Measurements from ENCODE around the gene MLLT10. TPM values are rescaled to one million over a fixed set of nuclear protein-coding genes. Genes with fewer than 3 reads are reported as not detected.

The MLLT10 gene
- total and polyA plus RNA-seq, 4 donors = 20.6 to 97.8 (median 35.7) TPM

DNA sequence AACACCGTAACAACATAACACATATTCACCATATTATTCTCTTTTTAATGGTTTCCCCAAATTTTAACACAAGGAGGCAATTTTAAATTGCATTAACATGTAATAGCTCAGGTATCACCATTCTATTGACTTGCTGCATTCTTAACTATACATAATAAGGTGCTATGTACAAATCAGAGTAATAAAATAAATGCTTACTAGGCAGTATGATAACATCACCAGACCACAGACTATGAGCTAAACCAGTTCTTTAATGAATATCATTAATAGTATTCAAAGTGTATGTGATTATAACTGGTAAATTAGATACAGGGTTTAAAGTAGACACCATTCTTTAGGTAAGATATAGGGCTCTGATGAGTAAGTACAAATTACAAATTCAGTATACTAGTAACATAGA lies 242.9 kb downstream of the MLLT10 start:
- ATAC-seq (ENCODE audit: insufficient read depth, low FRiP score) = no peak
- TF ChIP-seq, protein P1, sequence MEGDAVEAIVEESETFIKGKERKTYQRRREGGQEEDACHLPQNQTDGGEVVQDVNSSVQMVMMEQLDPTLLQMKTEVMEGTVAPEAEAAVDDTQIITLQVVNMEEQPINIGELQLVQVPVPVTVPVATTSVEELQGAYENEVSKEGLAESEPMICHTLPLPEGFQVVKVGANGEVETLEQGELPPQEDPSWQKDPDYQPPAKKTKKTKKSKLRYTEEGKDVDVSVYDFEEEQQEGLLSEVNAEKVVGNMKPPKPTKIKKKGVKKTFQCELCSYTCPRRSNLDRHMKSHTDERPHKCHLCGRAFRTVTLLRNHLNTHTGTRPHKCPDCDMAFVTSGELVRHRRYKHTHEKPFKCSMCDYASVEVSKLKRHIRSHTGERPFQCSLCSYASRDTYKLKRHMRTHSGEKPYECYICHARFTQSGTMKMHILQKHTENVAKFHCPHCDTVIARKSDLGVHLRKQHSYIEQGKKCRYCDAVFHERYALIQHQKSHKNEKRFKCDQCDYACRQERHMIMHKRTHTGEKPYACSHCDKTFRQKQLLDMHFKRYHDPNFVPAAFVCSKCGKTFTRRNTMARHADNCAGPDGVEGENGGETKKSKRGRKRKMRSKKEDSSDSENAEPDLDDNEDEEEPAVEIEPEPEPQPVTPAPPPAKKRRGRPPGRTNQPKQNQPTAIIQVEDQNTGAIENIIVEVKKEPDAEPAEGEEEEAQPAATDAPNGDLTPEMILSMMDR (IDR thresholded peaks at IDR 0.05; ENCODE audit: control extremely low read depth, extremely low read depth) = no peak
- WGBS, 2 donors = 98 to 100% methylated on average over 1 of the region's 1 CpG

DNA sequence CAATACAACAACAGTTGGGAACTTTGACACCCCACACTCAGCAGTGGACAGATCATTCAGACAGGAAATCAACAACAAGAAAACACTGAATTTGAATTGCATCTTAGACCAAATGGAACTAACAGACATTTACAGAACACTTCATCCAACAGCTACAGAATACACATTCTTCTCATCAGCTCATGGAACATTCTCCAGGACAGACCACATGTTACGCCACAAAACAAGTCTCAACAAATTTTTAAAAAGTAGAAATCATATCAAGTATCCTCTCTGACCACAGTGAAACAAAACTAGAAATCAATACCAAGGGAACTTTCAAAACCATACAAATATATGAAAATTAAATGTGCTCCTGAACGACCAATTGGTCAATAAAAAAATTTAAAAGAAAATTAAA lies 257.2 kb downstream of the MLLT10 start:
- TF ChIP-seq, protein P1 (IDR thresholded peaks at IDR 0.05; ENCODE audit: control extremely low read depth, extremely low read depth) = no peak
- Histone ChIP-seq H3K36me3 (ENCODE audit: control insufficient read depth in 4 of 4, insufficient read depth in 4 of 4, low read length in 4 of 4) (no peaks in the 10 kb centered on the region), H3K27ac (ENCODE audit: low read depth in 1 of 2, low read length in 1 of 2) (no peak overlapping the region), H3K4me3 (no peak overlapping the region), H3K9ac (ENCODE audit: insufficient read depth in 1 of 2, low read length in 2 of 2) (no peak overlapping the region), H3K9me3 (ENCODE audit: control insufficient read depth in 4 of 4, insufficient read depth in 3 of 4, low read length in 3 of 4) (no peaks in the 10 kb centered on the region), H3K27me3 (ENCODE audit: control insufficient read depth in 3 of 3, insufficient read depth in 3 of 3, low read length in 2 of 3) (no peaks in the 10 kb centered on the region), H3K4me1 (ENCODE audit: control insufficient read depth in 5 of 5, insufficient read depth in 5 of 5, low read length in 5 of 5) (no peaks in the 10 kb centered on the region)
- no peak for ATAC-seq (ENCODE audit: insufficient read depth, low FRiP score)
- WGBS, 2 donors = 92 to 94% methylated on average over 2 of the region's 2 CpGs
- no peak for DNase-seq

More for the DNA sequence above, 242.9 kb downstream of the MLLT10 start:
- H3K27me3 ChIP-seq (ENCODE audit: control insufficient read depth in 3 of 3, insufficient read depth in 3 of 3, low read length in 2 of 3) = no peaks in the 10 kb centered on the region
- H3K9ac ChIP-seq (ENCODE audit: insufficient read depth in 1 of 2, low read length in 2 of 2) = no peak overlapping the region
- no peaks in the 10 kb centered on the region for H3K4me1 ChIP-seq (ENCODE audit: control insufficient read depth in 5 of 5, insufficient read depth in 5 of 5, low read length in 5 of 5)
- H3K27ac ChIP-seq (ENCODE audit: low read depth in 1 of 2, low read length in 1 of 2) = no peak overlapping the region
- H3K36me3 ChIP-seq (ENCODE audit: control insufficient read depth in 4 of 4, insufficient read depth in 4 of 4, low read length in 4 of 4) = no peaks in the 10 kb centered on the region
- H3K4me3 ChIP-seq = no peak overlapping the region
- peaks cover 0 to 2% (median 0%) of the 10 kb centered on the region in 4 donors for H3K9me3 ChIP-seq (ENCODE audit: control insufficient read depth in 4 of 4, insufficient read depth in 3 of 4, low read length in 3 of 4)
- no peak for DNase-seq

Small RNAs within 50 kb of the gene (small RNA-seq; reads per million reads assigned to genes)
- 0.08 reads per million for gene MIR1915 (ENCODE audit: low replicate concordance)
- gene RN7SKP219 (ENCODE audit: low replicate concordance) = not detected
- not detected for gene RNU6-1141P (ENCODE audit: low replicate concordance)
- not detected for gene RNU6-306P (ENCODE audit: low replicate concordance)

Other genes starting within 250 kb of the MLLT10 start
- gene SKIDA1, start 8.6 kb upstream of the MLLT10 start, total RNA-seq = 1 to 10 TPM; 1.4 to 1.6 TPM
- gene SKIDA1, start 8.6 kb upstream of the MLLT10 start, polyA plus RNA-seq = under 1 TPM; 0.10 to 0.24 TPM

All from lung (tissue), 13 donors.